Stimulated activated CD4-positive, alpha-beta T cell treated with anti-CD3 and anti-CD28 coated beads, TNF-alpha, amount 100 ng/mL, for 24 hours (primary cell): ENCODE measurements around the gene ZFAND2A.

Source experiments
- DNase-seq, 3 experiments: peaks; one replicate each; pipeline ENCODE4 v3.0.0-alpha.2; 2020; ENCODE audit warnings: low read depth in 3 of 3

ZFAND2A gene

DNA sequence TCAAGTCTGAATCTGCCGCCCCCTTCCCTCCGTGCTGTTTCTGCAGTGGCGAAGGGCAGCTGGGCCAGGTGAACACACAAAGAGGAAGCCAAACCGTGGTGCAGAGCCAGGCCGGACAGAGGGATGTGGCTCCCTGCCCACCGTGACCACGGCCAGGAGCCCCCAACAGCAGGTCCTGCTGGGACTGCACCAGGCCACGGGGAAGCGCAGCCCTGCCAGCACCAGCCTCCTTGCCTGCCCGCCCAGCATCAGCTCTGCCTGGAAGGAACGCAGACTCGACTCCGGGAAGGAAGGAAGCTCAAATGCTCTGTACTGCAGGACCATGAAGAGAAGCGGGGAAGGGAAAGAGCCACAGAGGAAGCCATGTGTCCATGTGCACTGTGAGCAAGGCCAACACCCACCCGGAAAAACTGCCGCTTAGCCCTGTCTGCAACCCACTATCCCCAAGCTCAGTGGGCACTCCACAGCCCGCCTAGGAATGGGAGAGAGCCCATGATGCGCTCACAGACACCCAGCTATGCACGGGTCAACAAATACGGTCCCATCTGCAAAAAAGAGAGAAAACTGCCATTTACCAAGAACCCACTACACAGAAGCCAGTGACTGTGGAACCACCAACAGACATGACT is 53.1 kb downstream of the ZFAND2A start:
- no peak for DNase-seq

DNA sequence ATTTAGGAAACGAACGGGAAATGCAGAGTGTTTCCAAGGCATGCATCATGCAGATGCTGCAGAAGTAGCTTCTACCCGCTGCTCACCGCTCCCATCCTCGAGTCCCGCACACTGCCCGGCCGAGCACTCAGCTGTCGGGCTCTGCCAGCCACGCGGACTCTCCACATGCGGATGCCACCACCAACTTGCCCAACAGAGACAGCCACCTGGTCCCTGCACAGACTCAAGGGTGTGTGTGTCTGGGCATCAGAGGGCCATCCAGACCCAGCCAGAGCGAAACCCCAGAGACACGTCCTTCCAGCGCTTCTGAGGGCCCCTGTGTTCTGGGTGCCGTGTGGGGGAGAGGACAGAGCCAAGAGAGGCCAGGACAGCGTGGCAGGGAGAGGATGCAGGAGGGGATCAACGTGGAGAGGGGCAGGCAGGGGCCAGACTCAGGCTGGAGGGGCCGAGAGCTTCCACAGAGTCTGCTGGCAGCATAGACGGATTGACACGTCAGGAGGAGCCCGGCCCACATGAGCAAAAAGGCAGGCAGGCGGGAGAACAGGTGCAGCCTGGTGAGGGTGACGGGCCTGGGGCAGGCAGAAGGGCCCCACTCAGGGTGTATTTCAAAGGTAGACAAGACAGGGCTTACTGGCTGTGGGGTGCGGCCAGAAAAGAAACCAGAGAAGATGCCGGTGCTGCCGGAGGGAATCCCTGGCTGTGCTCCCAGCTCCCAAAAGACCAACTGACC is 53.8 kb downstream of the ZFAND2A start:
- DNase-seq: no peak

DNA sequence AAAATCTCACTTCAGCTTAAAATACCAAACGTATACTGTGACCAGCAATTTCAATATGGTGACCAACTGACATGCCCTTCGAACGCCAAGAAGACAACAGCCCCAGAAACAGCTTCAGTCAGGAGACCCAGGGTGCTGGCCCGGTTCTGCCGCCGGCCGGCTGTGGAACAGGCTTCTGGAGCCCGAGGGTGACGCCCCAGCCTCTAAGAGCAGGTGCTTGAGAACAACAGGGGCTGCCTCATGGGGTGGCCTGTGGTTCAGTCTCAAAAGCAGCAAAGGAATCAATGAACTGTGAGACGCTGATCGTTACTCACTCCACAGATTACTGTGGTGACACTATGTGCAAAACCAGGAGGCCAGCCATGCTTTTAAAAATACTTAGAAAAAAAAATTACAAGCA is 54.8 kb downstream of the ZFAND2A start:
- no peak for DNase-seq

DNA sequence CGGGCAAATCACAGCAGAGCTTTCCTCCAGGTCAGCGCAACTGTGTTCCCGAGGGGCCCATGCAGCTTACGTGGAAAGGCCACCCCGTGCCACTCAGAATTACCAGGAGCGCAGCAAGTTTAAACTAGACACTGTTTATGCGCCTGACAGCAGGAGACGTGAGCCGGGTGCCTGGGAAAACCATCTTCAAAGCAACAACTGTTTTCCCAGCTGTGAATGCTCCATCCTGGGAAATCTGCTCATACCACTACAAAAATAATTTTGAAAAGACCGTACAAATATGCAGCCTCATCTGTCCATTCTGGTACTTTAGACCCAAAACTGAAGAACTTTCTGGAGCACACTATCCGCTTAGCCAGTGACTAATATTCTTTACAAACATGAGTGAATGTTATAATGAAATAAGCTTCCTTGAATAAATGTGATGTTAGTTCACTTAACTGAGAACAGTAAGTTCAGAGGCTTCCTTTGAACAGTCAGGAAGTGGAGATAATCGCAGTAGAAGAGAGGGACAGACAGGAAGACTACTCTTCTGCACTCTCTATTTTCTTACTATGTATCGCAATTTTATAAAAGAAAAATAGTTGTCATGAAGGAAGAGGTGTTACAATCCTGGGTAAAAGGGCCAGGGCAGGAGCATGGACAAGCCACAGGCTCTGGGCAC is 55.3 kb downstream of the ZFAND2A start:
- DNase-seq: no peak

DNA sequence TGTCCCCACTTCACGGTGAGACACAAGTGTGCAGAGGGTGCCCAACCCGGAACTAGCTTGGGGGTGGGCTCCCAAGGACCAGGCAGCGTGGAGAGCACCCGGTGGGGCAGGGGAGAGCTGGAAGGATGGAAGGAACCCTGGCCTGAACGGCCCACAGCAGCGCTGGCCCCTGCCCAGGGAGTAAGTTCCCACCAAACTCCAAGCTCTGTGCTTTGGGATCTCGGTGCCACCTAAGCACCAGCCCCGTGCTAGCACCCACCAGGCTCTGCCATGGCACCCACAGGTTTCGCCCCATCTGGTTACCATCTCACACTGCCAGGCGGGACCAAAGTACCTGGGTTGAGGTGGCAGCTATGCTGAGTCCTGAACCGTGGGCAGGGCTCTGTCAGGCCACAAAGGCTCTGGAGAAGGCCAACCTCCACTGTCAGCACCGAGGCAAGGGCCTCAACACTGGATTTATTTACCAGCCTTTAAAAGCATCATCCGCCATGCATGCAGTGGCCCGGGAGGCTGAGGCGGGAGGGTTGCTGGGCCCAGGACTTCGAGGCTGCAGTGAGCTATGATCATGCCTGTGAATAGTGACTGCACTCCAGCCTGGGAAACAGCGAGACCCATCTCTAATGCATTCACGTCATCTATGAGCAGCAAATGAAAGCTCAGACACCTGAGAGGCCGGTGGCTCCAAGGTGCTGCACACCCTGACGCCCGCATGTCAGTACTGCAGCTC is 56.0 kb downstream of the ZFAND2A start:
- no peak for DNase-seq

DNA sequence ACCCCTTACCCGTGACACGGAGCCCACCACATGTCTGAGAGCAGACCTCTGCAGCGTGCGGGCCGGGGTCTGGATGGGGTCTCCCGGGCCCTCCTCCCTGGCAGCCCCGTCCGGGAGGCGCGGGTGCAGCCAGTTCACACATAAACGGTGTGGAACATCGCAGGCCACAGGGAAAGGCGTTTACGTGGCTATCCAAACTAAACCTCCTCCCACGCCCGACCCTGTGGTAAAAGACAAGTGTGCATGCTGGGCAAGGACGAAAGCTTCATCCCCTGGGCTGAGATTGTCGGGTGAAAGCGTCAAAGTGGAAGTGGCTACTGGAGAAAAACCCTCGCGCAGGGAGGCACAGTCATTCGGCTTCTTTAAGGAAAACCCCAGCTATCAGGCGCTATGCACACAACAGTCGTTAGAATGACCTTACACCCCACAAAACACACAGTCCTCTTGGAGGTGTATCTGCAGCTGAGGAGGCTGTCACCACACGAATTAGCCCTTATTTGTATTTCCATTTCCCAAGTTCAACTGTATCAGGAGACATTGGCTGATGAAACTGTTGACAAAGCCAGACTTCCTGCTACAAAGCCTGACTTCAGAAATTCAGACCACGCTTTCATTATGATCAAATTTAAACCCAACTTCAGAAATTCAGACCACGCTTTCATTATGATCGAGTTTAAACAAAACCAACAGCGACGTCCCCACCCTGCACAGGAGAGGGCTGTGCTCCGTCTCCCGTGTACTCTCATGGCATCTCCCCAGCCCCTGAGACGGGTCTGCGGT is 56.8 kb downstream of the ZFAND2A start:
- DNase-seq: no peak
